Measurements from ENCODE around the gene NOL3. TPM values are rescaled to one million over a fixed set of nuclear protein-coding genes. Genes with fewer than 3 reads are reported as not detected.

Gene NOL3
- total RNA-seq, 1 experiment from 2014 or later, result 8.5 TPM

DNA sequence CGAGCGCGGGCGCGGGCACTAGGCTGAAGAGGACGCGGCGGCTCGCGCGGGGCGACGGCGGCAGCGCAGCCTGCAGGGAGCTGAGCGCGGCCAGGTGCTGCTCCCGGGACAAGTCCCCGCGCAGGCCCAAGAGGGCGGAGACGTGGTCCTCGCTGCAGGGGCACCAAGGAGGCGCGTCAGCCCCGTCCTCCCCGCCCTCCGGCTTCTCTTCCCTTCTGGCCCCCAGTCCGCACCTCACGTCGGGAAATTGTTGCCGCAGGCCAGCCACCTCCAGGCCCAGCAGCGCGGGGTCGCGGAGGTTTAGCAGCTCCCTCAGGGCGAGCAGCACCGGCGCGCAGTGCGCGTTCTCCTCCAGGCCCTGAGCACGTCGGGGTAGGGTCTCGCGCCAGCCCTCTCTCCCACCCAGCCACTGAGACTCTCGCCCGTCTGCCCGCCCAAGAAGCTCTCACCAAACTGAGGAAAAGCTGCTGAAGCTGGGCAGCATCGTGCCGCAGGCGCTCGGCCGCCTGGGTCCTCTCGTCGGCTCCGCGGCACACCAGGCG lies 14.2 kb downstream of the NOL3 start:
- peak; percentile 45 for DNase-seq (ENCODE audit: low spot score)
- Mint-ChIP-seq H3K4me1 (peaks cover 17% of the 10 kb centered on the region), H3K4me3 (peak overlapping the region; percentile 82), H3K36me3 (no peaks in the 10 kb centered on the region), H3K27ac (no peak overlapping the region), H3K9me3 (no peaks in the 10 kb centered on the region), H3K27me3 (ENCODE audit: low read depth) (peaks cover 29% of the 10 kb centered on the region)
- ATAC-seq, result no peak
- ChIA-PET CTCF (interaction anchor here (0.5 to 4.4 kb wide), 34 partner anchors 10 to 910 kb away, joined by 3 to 88 read pairs (median 5); partner anchors contain the start of genes B3GNT9, CES3, ELMO3 and FBXL8), POLR2A (interaction anchor here (1.2 to 2.1 kb wide), 5 partner anchors 9 to 34 kb away, joined by 3 to 8 read pairs (median 6); partner anchors contain the start of genes B3GNT9 and NOL3)
- TF ChIP-seq, protein P1, sequence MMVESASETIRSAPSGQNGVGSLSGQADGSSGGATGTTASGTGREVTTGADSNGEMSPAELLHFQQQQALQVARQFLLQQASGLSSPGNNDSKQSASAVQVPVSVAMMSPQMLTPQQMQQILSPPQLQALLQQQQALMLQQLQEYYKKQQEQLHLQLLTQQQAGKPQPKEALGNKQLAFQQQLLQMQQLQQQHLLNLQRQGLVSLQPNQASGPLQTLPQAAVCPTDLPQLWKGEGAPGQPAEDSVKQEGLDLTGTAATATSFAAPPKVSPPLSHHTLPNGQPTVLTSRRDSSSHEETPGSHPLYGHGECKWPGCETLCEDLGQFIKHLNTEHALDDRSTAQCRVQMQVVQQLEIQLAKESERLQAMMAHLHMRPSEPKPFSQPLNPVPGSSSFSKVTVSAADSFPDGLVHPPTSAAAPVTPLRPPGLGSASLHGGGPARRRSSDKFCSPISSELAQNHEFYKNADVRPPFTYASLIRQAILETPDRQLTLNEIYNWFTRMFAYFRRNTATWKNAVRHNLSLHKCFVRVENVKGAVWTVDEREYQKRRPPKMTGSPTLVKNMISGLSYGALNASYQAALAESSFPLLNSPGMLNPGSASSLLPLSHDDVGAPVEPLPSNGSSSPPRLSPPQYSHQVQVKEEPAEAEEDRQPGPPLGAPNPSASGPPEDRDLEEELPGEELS (CRISPR knock-in tag; IDR thresholded peaks at IDR 0.05), result no peak
- TF ChIP-seq FOXP1 (CRISPR knock-in tag; IDR thresholded peaks at IDR 0.05; ENCODE audit: borderline replicate concordance), result 0 out of 2 replicates have a peak, but pooled peaks have one; percentile 32

DNA sequence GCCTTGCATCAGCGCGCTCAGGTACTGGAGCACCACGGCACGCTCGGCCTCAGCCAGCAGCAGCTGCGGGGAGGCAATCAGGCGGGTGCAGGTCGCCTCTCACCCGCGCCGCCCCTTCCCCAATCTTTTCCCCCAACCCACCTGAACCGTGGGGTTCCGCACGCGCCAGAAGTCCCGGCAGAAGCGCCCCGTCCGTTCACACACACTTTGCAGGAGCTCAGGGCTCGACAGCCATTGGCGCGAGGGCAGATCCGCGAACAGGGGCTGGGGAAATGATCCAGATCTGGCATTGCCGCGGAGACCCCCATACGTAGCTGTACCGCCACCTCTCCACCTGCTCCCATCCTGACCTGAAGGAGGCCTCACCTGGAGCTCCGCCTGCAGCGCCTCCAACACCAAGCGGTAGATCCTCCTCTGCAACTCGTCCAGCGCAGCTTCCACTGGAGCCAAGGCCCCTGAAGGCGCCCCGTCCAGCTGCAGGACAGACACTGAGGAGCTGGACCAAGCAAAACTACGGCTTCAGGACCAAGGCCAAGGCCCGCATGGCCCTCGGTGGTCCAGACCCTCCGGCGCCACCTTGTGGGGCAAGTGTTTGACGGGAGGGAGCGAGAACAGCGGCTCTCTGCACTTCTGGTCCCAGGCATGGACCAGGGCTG lies 14.8 kb downstream of the NOL3 start:
- Mint-ChIP-seq H3K36me3 (no peaks in the 10 kb centered on the region), H3K9me3 (no peaks in the 10 kb centered on the region), H3K27ac (no peak overlapping the region), H3K4me1 (peaks cover 19% of the 10 kb centered on the region), H3K27me3 (ENCODE audit: low read depth) (peaks cover 29% of the 10 kb centered on the region), H3K4me3 (peak overlapping the region; percentile 82)
- DNase-seq (ENCODE audit: low spot score), result peak; percentile 98
- CTCF ChIA-PET, result interaction anchor here (0.5 to 4.4 kb wide), 38 partner anchors 10 to 355 kb away, joined by 3 to 88 read pairs (median 4); partner anchors contain the start of genes B3GNT9, CES3, ELMO3 and FBXL8
- POLR2A ChIA-PET, result interaction anchor here (1.2 to 2.1 kb wide), 5 partner anchors 10 to 34 kb away, joined by 3 to 8 read pairs (median 6); partner anchors contain the start of genes B3GNT9 and NOL3
- ATAC-seq, result peak; percentile 50
- TF ChIP-seq SP1 (CRISPR knock-in tag; conservative IDR thresholded peaks at IDR 0.05), result peak; percentile 72
- TF ChIP-seq, protein P2, sequence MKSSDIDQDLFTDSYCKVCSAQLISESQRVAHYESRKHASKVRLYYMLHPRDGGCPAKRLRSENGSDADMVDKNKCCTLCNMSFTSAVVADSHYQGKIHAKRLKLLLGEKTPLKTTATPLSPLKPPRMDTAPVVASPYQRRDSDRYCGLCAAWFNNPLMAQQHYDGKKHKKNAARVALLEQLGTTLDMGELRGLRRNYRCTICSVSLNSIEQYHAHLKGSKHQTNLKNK (CRISPR knock-in tag; IDR thresholded peaks at IDR 0.05), result no peak
- no peak; the same call in 1 of the 2 replicates for TF ChIP-seq ZNF671 (CRISPR knock-in tag; IDR thresholded peaks at IDR 0.05)
- TF ChIP-seq FOXJ3 (CRISPR knock-in tag; IDR thresholded peaks at IDR 0.05; ENCODE audit: borderline replicate concordance), result no peak
- no peak for TF ChIP-seq JAZF1 (CRISPR knock-in tag; IDR thresholded peaks at IDR 0.05)
- TF ChIP-seq PRRX2 (CRISPR knock-in tag; IDR thresholded peaks at IDR 0.05), result peak; percentile 83; the same call in 1 of the 2 replicates
- TF ChIP-seq, protein P3, sequence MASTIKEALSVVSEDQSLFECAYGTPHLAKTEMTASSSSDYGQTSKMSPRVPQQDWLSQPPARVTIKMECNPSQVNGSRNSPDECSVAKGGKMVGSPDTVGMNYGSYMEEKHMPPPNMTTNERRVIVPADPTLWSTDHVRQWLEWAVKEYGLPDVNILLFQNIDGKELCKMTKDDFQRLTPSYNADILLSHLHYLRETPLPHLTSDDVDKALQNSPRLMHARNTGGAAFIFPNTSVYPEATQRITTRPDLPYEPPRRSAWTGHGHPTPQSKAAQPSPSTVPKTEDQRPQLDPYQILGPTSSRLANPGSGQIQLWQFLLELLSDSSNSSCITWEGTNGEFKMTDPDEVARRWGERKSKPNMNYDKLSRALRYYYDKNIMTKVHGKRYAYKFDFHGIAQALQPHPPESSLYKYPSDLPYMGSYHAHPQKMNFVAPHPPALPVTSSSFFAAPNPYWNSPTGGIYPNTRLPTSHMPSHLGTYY (CRISPR knock-in tag; IDR thresholded peaks at IDR 0.05), result peak; percentile 86
- TF ChIP-seq NR3C1 (CRISPR knock-in tag; conservative IDR thresholded peaks at IDR 0.05; ENCODE audit: low read depth), result no peak
- TF ChIP-seq, protein P4, sequence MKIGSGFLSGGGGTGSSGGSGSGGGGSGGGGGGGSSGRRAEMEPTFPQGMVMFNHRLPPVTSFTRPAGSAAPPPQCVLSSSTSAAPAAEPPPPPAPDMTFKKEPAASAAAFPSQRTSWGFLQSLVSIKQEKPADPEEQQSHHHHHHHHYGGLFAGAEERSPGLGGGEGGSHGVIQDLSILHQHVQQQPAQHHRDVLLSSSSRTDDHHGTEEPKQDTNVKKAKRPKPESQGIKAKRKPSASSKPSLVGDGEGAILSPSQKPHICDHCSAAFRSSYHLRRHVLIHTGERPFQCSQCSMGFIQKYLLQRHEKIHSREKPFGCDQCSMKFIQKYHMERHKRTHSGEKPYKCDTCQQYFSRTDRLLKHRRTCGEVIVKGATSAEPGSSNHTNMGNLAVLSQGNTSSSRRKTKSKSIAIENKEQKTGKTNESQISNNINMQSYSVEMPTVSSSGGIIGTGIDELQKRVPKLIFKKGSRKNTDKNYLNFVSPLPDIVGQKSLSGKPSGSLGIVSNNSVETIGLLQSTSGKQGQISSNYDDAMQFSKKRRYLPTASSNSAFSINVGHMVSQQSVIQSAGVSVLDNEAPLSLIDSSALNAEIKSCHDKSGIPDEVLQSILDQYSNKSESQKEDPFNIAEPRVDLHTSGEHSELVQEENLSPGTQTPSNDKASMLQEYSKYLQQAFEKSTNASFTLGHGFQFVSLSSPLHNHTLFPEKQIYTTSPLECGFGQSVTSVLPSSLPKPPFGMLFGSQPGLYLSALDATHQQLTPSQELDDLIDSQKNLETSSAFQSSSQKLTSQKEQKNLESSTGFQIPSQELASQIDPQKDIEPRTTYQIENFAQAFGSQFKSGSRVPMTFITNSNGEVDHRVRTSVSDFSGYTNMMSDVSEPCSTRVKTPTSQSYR (CRISPR knock-in tag; IDR thresholded peaks at IDR 0.05), result peak; percentile 94; the same call in 1 of the 2 replicates
- TF ChIP-seq, protein P5, sequence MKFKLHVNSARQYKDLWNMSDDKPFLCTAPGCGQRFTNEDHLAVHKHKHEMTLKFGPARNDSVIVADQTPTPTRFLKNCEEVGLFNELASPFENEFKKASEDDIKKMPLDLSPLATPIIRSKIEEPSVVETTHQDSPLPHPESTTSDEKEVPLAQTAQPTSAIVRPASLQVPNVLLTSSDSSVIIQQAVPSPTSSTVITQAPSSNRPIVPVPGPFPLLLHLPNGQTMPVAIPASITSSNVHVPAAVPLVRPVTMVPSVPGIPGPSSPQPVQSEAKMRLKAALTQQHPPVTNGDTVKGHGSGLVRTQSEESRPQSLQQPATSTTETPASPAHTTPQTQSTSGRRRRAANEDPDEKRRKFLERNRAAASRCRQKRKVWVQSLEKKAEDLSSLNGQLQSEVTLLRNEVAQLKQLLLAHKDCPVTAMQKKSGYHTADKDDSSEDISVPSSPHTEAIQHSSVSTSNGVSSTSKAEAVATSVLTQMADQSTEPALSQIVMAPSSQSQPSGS (CRISPR knock-in tag; IDR thresholded peaks at IDR 0.05; ENCODE audit: borderline replicate concordance, low read depth), result 0 out of 2 replicates have a peak, but pooled peaks have one; percentile 28
- TF ChIP-seq GTF2I (CRISPR knock-in tag; conservative IDR thresholded peaks at IDR 0.05), result no peak
- TF ChIP-seq, protein P6, sequence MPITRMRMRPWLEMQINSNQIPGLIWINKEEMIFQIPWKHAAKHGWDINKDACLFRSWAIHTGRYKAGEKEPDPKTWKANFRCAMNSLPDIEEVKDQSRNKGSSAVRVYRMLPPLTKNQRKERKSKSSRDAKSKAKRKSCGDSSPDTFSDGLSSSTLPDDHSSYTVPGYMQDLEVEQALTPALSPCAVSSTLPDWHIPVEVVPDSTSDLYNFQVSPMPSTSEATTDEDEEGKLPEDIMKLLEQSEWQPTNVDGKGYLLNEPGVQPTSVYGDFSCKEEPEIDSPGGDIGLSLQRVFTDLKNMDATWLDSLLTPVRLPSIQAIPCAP (CRISPR knock-in tag; IDR thresholded peaks at IDR 0.05), result no peak
- TF ChIP-seq, protein P7, sequence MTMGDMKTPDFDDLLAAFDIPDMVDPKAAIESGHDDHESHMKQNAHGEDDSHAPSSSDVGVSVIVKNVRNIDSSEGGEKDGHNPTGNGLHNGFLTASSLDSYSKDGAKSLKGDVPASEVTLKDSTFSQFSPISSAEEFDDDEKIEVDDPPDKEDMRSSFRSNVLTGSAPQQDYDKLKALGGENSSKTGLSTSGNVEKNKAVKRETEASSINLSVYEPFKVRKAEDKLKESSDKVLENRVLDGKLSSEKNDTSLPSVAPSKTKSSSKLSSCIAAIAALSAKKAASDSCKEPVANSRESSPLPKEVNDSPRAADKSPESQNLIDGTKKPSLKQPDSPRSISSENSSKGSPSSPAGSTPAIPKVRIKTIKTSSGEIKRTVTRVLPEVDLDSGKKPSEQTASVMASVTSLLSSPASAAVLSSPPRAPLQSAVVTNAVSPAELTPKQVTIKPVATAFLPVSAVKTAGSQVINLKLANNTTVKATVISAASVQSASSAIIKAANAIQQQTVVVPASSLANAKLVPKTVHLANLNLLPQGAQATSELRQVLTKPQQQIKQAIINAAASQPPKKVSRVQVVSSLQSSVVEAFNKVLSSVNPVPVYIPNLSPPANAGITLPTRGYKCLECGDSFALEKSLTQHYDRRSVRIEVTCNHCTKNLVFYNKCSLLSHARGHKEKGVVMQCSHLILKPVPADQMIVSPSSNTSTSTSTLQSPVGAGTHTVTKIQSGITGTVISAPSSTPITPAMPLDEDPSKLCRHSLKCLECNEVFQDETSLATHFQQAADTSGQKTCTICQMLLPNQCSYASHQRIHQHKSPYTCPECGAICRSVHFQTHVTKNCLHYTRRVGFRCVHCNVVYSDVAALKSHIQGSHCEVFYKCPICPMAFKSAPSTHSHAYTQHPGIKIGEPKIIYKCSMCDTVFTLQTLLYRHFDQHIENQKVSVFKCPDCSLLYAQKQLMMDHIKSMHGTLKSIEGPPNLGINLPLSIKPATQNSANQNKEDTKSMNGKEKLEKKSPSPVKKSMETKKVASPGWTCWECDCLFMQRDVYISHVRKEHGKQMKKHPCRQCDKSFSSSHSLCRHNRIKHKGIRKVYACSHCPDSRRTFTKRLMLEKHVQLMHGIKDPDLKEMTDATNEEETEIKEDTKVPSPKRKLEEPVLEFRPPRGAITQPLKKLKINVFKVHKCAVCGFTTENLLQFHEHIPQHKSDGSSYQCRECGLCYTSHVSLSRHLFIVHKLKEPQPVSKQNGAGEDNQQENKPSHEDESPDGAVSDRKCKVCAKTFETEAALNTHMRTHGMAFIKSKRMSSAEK (CRISPR knock-in tag; IDR thresholded peaks at IDR 0.05; ENCODE audit: borderline replicate concordance), result no peak
- TF ChIP-seq, protein P8, sequence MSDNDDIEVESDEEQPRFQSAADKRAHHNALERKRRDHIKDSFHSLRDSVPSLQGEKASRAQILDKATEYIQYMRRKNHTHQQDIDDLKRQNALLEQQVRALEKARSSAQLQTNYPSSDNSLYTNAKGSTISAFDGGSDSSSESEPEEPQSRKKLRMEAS (CRISPR knock-in tag; IDR thresholded peaks at IDR 0.05), result peak; percentile 86
- TF ChIP-seq, protein P9, sequence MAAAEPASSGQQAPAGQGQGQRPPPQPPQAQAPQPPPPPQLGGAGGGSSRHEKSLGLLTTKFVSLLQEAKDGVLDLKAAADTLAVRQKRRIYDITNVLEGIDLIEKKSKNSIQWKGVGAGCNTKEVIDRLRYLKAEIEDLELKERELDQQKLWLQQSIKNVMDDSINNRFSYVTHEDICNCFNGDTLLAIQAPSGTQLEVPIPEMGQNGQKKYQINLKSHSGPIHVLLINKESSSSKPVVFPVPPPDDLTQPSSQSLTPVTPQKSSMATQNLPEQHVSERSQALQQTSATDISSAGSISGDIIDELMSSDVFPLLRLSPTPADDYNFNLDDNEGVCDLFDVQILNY (CRISPR knock-in tag; IDR thresholded peaks at IDR 0.05), result peak; percentile 40; the same call in 1 of the 2 replicates
